ENCODE results near the gene DDTL.
"Not testable (repeated sequence)": the region's sequence is repeated elsewhere in the genome, so short reads cannot be mapped to it uniquely, and the experiment has no call there.

DDTL gene

DNA sequence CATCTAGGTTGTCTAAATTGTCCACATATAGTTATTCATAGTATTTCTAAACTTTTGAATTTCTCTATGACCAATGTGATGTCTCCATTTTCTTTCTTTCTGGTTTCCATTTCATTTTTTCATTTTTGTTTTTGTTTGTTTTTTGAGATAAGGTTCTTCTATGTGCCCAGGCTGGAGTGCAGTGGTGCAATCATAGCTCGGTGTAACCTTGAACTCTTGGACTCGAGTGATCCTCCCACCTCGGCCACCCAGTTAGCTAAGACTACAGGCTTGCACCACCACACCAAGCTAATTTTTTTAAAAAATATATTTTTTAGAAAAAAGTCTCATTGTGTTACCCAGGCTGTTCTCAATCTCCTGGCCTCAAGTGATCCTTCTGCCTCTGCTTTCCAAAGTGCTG is 30.4 kb downstream of the DDTL start:
- H3K4me3 ChIP-seq (ENCODE audit: control insufficient read depth, low read depth, low read length): no peak overlapping the region
- DNase-seq (ENCODE audit: low read depth): no peak
- TF ChIP-seq, protein P1, sequence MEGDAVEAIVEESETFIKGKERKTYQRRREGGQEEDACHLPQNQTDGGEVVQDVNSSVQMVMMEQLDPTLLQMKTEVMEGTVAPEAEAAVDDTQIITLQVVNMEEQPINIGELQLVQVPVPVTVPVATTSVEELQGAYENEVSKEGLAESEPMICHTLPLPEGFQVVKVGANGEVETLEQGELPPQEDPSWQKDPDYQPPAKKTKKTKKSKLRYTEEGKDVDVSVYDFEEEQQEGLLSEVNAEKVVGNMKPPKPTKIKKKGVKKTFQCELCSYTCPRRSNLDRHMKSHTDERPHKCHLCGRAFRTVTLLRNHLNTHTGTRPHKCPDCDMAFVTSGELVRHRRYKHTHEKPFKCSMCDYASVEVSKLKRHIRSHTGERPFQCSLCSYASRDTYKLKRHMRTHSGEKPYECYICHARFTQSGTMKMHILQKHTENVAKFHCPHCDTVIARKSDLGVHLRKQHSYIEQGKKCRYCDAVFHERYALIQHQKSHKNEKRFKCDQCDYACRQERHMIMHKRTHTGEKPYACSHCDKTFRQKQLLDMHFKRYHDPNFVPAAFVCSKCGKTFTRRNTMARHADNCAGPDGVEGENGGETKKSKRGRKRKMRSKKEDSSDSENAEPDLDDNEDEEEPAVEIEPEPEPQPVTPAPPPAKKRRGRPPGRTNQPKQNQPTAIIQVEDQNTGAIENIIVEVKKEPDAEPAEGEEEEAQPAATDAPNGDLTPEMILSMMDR (conservative IDR thresholded peaks at IDR 0.05; ENCODE audit: control insufficient read depth, insufficient read depth, low read depth, low read length): no peak

DNA sequence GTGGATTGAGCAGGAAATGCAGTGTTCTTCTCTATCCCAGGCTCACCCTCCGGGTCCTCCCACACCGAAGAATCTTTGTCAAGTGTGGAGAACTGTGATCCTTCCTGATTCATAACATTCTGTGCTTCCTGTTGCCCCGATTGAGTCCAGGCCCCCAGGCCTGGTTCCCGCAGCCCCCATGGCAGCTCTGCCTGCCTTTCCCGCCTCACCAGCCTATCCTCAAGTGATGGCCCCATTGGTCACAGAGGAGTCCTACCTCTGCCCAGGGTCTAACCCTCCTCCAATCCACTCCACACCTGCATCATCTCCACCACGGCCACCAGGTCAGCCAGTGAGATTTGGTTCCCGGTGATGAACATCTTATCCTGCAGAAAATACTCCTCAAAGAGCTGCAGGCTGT is 33.1 kb downstream of the DDTL start:
- not testable (repeated sequence) for DNase-seq (ENCODE audit: low read depth); H3K4me3 ChIP-seq (ENCODE audit: control insufficient read depth, low read depth, low read length)

DNA sequence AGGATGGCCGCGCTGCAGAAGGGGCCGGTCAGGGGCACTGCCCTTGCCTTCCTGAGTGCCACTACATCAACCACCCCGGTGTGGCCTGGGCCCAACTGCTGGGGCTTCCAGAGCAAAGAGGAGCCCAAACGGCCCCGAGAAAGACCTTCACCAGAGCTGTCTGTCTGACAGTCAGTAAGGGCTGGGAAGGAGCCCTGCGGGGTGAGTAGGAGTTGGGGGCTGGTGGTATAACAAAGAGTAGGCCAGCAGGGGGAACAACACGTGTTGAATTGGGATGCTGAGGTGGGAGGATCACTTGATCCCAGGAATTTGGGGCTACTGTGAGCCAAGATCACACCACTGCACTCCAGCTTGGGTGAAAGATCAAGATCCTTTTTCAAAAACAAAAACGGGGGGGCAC is 34.6 kb downstream of the DDTL start:
- no peak overlapping the region for H3K4me3 ChIP-seq (ENCODE audit: control insufficient read depth, low read depth, low read length)
- no peak for DNase-seq (ENCODE audit: low read depth)
- TF ChIP-seq, protein P1 (conservative IDR thresholded peaks at IDR 0.05; ENCODE audit: control insufficient read depth, insufficient read depth, low read depth, low read length): no peak

DNA sequence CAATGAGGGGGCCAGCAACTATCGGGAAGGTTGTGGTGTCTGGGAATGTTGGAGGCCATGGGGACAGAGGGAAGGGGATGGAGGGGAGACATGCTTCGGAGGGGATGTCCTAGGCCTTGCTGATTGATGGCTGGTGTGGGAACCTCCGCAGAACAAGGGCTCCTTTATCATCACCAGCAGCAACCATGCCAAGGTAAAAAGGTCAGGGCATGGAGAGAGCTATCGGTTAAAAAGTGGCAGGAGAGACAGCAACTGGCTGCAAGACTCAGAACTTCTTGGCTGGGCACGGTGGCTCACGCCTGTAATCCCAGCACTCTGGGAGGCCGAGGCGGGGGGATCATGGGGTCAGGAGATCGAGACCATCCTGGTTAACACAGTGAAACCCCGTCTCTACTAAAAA is 35.6 kb downstream of the DDTL start:
- H3K4me3 ChIP-seq (ENCODE audit: control insufficient read depth, low read depth, low read length): no peak overlapping the region
- TF ChIP-seq, protein P1 (conservative IDR thresholded peaks at IDR 0.05; ENCODE audit: control insufficient read depth, insufficient read depth, low read depth, low read length): no peak
- no peak for DNase-seq (ENCODE audit: low read depth)

DNA sequence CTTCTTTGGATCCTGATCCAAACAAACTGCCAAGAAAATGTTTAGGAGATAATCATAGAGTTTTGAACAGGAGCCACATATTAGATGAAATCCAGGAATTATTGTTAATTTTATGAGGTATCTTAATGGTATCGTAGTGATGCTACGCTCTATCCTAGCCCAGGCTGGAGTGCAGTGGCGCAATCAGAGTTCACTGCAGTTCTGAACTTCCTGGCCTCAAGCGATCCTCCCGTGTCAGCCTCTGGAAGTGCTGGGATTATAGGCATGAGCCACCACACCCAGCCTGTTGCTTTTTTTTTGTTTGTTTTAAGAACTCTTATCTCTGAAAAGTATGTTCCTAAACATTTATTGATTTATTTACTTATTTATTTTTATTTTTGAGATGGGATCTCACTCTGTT is 36.2 kb downstream of the DDTL start:
- H3K4me3 ChIP-seq (ENCODE audit: control insufficient read depth, low read depth, low read length): no peak overlapping the region
- TF ChIP-seq, protein P1 (conservative IDR thresholded peaks at IDR 0.05; ENCODE audit: control insufficient read depth, insufficient read depth, low read depth, low read length): no peak
- no peak for DNase-seq (ENCODE audit: low read depth)

DNA sequence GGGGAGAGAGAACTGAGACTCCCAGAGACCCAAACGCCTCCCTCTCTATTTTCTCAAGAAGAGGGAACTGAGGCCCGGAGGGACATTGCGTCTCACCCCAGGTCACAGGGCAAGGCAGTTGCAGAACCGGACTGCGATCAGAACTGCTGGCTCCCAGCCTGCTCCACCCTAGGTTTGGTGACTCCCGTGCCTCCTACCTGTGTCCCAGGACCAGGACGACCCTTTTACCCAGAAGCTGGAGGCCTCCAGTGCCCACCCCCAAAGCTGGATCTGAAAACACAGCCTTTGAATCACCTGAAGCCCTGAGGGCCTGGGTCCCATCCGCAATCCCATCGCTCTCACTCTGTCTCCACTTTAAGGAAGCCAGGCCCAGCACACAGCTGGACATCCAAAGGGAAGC is 37.2 kb downstream of the DDTL start:
- no peak overlapping the region for H3K4me3 ChIP-seq (ENCODE audit: control insufficient read depth, low read depth, low read length)
- DNase-seq (ENCODE audit: low read depth): no peak
- TF ChIP-seq, protein P1 (conservative IDR thresholded peaks at IDR 0.05; ENCODE audit: control insufficient read depth, insufficient read depth, low read depth, low read length): no peak

DNA sequence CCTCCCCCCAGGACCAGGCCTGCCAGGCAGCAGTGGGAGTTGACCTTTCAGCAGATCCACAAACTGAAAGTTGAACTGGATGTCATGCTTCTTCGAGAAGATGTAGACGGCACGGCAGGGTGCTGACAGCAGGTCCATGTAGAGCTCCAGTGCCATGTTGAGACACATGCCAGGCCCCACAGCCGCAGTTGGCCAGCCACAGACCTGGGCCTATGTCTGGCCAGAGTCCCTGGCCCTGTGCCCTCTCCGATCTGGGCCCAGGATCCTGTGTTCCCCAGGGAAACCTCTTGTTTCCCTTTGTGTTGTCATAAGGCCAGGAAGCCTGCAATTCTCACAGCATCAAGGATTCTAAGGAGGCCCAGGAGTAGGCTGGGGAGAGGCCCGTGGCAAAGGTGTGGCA is 38.5 kb downstream of the DDTL start, which contains the start of gene GSTT4:
Gene GSTT4 (minus strand): TSS at position 253 of the 400 bp plus-strand sequence. CDS start 97 bp downstream, at position 156.
- H3K4me3 ChIP-seq (ENCODE audit: control insufficient read depth, low read depth, low read length): no peak within 1 kb of the TSS
- TF ChIP-seq, protein P1 (conservative IDR thresholded peaks at IDR 0.05; ENCODE audit: control insufficient read depth, insufficient read depth, low read depth, low read length): no peak
- DNase-seq (ENCODE audit: low read depth): no peak

All from fibroblast of mammary gland (primary cell).